GM12878 (cell line): ENCODE measurements around the gene RFXANK. TPM values are rescaled to one million over a fixed set of nuclear protein-coding genes. Genes with fewer than 3 reads are reported as not detected.

Source experiments
- CBFB ChIP-seq: IDR thresholded peaks from 2 replicates; pipeline ENCODE4 v1.6.1; 2016; ENCODE audit warnings: antibody characterized with exemption, low read depth
- CREM ChIP-seq: IDR thresholded peaks from 2 replicates; pipeline ENCODE4 v1.6.1; 2014; ENCODE audit warnings: antibody characterized with exemption, low read depth
- FOS ChIP-seq: IDR thresholded peaks from 3 replicates; pipeline ENCODE4 v1.6.1; 2011; ENCODE audit warnings: borderline replicate concordance; ENCODE audit not compliant: insufficient read length; ENCODE audit errors: extremely low read depth
- KAT2A ChIP-seq: conservative IDR thresholded peaks from 2 replicates; pipeline ENCODE4 v1.6.1; 2011; ENCODE audit warnings: low read depth, low read length; ENCODE audit not compliant: control insufficient read depth
- NFYB ChIP-seq: IDR thresholded peaks from 2 replicates; pipeline ENCODE4 v1.6.1; 2011; ENCODE audit warnings: low read depth, mild to moderate bottlenecking, low read length, improper control_type of control experiment, moderate library complexity; ENCODE audit not compliant: insufficient read depth
- NKRF ChIP-seq: fragments of 450-650 bp; conservative IDR thresholded peaks from 2 replicates; pipeline ENCODE4 v1.6.1; 2017; ENCODE audit warnings: mild to moderate bottlenecking, moderate library complexity
- PAX5 ChIP-seq: IDR thresholded peaks from 2 replicates; pipeline ENCODE4 v1.6.1; 2011; ENCODE audit warnings: low read depth, low read length, borderline replicate concordance
- RELB ChIP-seq: fragments of 450-650 bp; IDR thresholded peaks from 2 replicates; pipeline ENCODE4 v1.6.1; 2017; ENCODE audit warnings: low read depth, mild to moderate bottlenecking, moderate library complexity
- SMARCA5 ChIP-seq: fragments of 450-650 bp; IDR thresholded peaks from 2 replicates; pipeline ENCODE4 v1.6.1; 2017; ENCODE audit warnings: mild to moderate bottlenecking
- SP1 ChIP-seq: IDR thresholded peaks from one replicate; pipeline ENCODE4 v1.6.1; 2011; ENCODE audit warnings: low read depth, low read length
- ZNF592 ChIP-seq: fragments of 450-650 bp; IDR thresholded peaks from 2 replicates; pipeline ENCODE4 v1.6.1; 2017; ENCODE audit warnings: mild to moderate bottlenecking, moderate library complexity
- polyA plus RNA-seq, 11 experiments: library from polyadenylated mRNA; depleted of rRNA in 4 of 11; unstranded in 6 of 11; stranded (reverse) in 5 of 11; fragments of >200 nt; fragmentation: Nextera tagmentation in 4 of 11; fragmentation: Illumina TruSeq in 1 of 11; extraction: Ambion mirVana in 4 of 11; extraction: Trizol in 1 of 11; gene quantifications; 1 replicate in 1 of 11; 2 replicates in 10 of 11; pipeline versions ENCODE4 v1.2.1 to v1.2.3, GENCODE V29; 2011 to 2016; ENCODE audit warnings: inconsistent platforms in 2 of 11, missing spikeins in 2 of 11, low read depth in 1 of 11
- total RNA-seq, 4 experiments: library from RNA; depleted of rRNA in 3 of 4; stranded (reverse); fragments of >200 nt in 3 of 4; fragmentation: Illumina TruSeq in 1 of 4; extraction: Trizol in 1 of 4; gene quantifications; 2 replicates each; pipeline versions ENCODE4 v1.2.1 to v1.2.3, GENCODE V29; 2013 to 2021

The RFXANK gene
- total and polyA plus RNA-seq, 10 of the 15 experiments (the other 5 are each of a cell fraction or from before 2014, with no cell fraction given), result 70.8 to 125 (median 95.7) TPM

GRCh38 chr19:19160461-19161035, 31.5 kb upstream of the RFXANK start (continued):
- TF ChIP-seq ZNF592, result no peak
- no peak for TF ChIP-seq KAT2A
- TF ChIP-seq NKRF, result 0 out of 2 replicates have a peak, but pooled peaks have one; percentile 5
- TF ChIP-seq CBFB, result peak; percentile 77; the same call in 1 of the 2 replicates
- peak; percentile 60; the same call in 1 of the 2 replicates for TF ChIP-seq PAX5
- TF ChIP-seq NFYB, result peak; percentile 48; the same call in 1 of the 2 replicates
- 0 out of 2 replicates have a peak, but pooled peaks have one; percentile 26 for TF ChIP-seq RELB
- TF ChIP-seq SMARCA5, result peak; percentile 59
- no peak for TF ChIP-seq FOS
- peak; percentile 35; the same call in 1 of the 2 replicates for TF ChIP-seq CREM
- peak; percentile 55 for TF ChIP-seq SP1
